Esophagus (tissue), 2 donors: ENCODE data around the gene ATP5MC3. TPM values are rescaled to one million over a fixed set of nuclear protein-coding genes. Genes with fewer than 3 reads are reported as not detected.
A peak's percentile ranks its signal among the peaks of the same experiment; 100 is the strongest.

Source experiments
- H3K27ac ChIP-seq, 2 donors: one replicate each; pipeline ENCODE4 v1.5.1; 2013; ENCODE audit warnings: low read depth in 2 of 2, mild to moderate bottlenecking in 2 of 2, inconsistent platforms in 1 of 2, low read length in 1 of 2, moderate library complexity in 1 of 2
- H3K27me3 ChIP-seq, 2 donors: one replicate each; pipeline ENCODE4 v1.6.1; 2013; ENCODE audit warnings: low read length in 2 of 2, control low read depth in 1 of 2, mild to moderate bottlenecking in 1 of 2; ENCODE audit not compliant: insufficient read depth in 2 of 2, control insufficient read depth in 1 of 2
- H3K36me3 ChIP-seq, 2 donors: one replicate each; pipeline ENCODE4 v1.6.1; 2013; ENCODE audit warnings: low read length in 1 of 2; ENCODE audit not compliant: control insufficient read depth in 2 of 2, insufficient read depth in 2 of 2
- H3K4me1 ChIP-seq, 2 donors: one replicate each; pipeline ENCODE4 v1.6.1; 2013; ENCODE audit warnings: low read length in 1 of 2; ENCODE audit not compliant: control insufficient read depth in 2 of 2, insufficient read depth in 2 of 2
- H3K4me3 ChIP-seq, 2 donors: one replicate each; pipeline ENCODE4 v1.5.1; 2013; ENCODE audit warnings: low read length in 2 of 2, mild to moderate bottlenecking in 2 of 2, low read depth in 1 of 2, moderate library complexity in 1 of 2
- H3K9me3 ChIP-seq, 2 donors: one replicate each; pipeline ENCODE4 v1.6.1; 2013; ENCODE audit warnings: mild to moderate bottlenecking in 2 of 2, low read depth in 1 of 2, low read length in 1 of 2, moderate library complexity in 1 of 2; ENCODE audit not compliant: control insufficient read depth in 2 of 2, insufficient read depth in 1 of 2
- WGBS, 2 donors: extraction: QIAGEN DNeasy Blood & Tissue Kit; methylation state at CpG; one replicate each; pipeline ENCODE4 v1.1.7; 2013; 5-methylcytosine and 5-hydroxymethylcytosine counted together
- polyA plus RNA-seq, 2 donors: library from polyadenylated mRNA; stranded (reverse); fragments of 200-250 nt; gene quantifications; one replicate each; pipeline ENCODE4 v1.2.3, GENCODE V29; 2013
- donor health status: healthy with polysubstance abuse.
- donor health status: Bipolar disorder and iron deficiency.

The ATP5MC3 gene
- polyA plus RNA-seq, 2 donors = 148 to 432 TPM

- H3K4me3 ChIP-seq = no peak overlapping the region
- 39 to 42% methylated on average over 12 of the region's 12 CpGs for WGBS, 2 donors
- H3K27ac ChIP-seq = no peak overlapping the region
- no peaks in the 10 kb centered on the region for H3K9me3 ChIP-seq
- H3K27me3 ChIP-seq = no peaks in the 10 kb centered on the region
- H3K36me3 ChIP-seq = no peaks in the 10 kb centered on the region
- no peaks in the 10 kb centered on the region for H3K4me1 ChIP-seq
Observed at GRCh38 chr2:175203621-175204496, 22.3 kb upstream of the ATP5MC3 start.

- Histone ChIP-seq H3K4me3 (no peak overlapping the region), H3K9me3 (no peaks in the 10 kb centered on the region), H3K27ac (no peak overlapping the region), H3K27me3 (no peaks in the 10 kb centered on the region), H3K4me1 (no peaks in the 10 kb centered on the region), H3K36me3 (no peaks in the 10 kb centered on the region)
Observed at GRCh38 chr2:175195012-175195411, 13.5 kb upstream of the ATP5MC3 start.

DNA sequence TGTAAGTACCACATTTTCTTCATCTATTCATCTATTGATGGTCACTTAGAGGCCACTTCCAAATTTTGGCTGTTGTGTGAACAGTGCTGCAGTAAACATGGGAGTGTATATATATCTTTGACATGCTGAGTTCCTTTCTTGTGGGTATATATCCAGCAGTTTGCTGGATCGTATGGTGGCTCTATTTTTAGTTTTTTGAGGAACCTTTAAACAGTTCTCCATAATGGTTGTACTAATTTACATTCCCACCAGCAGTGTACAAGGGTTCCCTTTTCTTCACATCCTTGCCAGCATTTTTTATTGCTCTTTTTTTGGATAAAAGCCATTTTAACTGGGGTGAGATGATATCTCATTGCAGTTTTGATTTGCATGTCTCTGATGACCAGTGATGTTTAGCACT lies 7.3 kb upstream of the ATP5MC3 start:
- 57 to 61% methylated on average over 1 of the region's 1 CpG for WGBS, 2 donors
- no peaks in the 10 kb centered on the region for H3K9me3 ChIP-seq
- no peaks in the 10 kb centered on the region for H3K4me1 ChIP-seq
- no peak overlapping the region for H3K27ac ChIP-seq
- no peaks in the 10 kb centered on the region for H3K36me3 ChIP-seq
- no peaks in the 10 kb centered on the region for H3K27me3 ChIP-seq
- no peak overlapping the region for H3K4me3 ChIP-seq

- Histone ChIP-seq H3K4me1 (no peaks in the 10 kb centered on the region), H3K9me3 (no peaks in the 10 kb centered on the region), H3K36me3 (no peaks in the 10 kb centered on the region), H3K27me3 (no peaks in the 10 kb centered on the region), H3K4me3 (no peak overlapping the region), H3K27ac (no peak overlapping the region)
- whole genome bisulfite sequencing, 2 donors = 88 to 100% methylated on average over 1 of the region's 1 CpG
Observed at GRCh38 chr2:175187378-175187777, 5.9 kb upstream of the ATP5MC3 start.

- Histone ChIP-seq H3K9me3 (no peaks in the 10 kb centered on the region), H3K27me3 (no peaks in the 10 kb centered on the region), H3K4me3 (no peak overlapping the region), H3K4me1 (no peaks in the 10 kb centered on the region), H3K27ac (no peak overlapping the region), H3K36me3 (peaks cover 3 to 5% of the 10 kb centered on the region in 2 donors)
- 87 to 95% methylated on average over 2 of the region's 2 CpGs for WGBS, 2 donors
Observed at GRCh38 chr2:175183674-175184073, 2.2 kb upstream of the ATP5MC3 start.

GRCh38 chr2:175181877-175182308 lies 383 bp upstream of the ATP5MC3 start:
- H3K4me3 ChIP-seq = peak overlapping the region; percentile 85 to 98
- 51 to 62% methylated on average over 5 of the region's 5 CpGs for WGBS, 2 donors
- H3K4me1 ChIP-seq = no peaks in the 10 kb centered on the region
- peak overlapping the region; percentile 80 to 96 for H3K27ac ChIP-seq
- H3K36me3 ChIP-seq = peaks cover 3 to 5% of the 10 kb centered on the region in 2 donors
- H3K27me3 ChIP-seq = no peaks in the 10 kb centered on the region
- no peaks in the 10 kb centered on the region for H3K9me3 ChIP-seq

DNA sequence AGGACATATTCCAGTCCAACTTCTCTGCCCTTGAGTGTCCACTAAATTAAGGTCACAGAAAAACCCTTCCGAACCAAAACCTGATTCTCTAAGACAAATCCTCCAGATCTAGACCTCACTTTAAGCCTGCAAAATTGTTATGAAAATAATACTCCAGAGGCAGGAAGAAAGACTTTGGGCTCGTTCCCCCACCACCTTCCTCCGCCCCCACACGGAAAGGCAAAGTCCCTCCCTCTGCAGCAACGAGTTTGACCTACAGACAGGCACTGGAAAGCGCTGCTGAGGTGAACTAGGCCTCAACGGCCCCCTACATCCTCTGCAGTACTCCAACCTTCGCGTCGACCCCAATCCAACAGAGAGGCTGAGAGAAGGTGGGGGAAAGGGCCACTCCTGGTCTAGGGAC lies 808 bp downstream of the ATP5MC3 start:
- H3K36me3 ChIP-seq = peaks cover 3 to 5% of the 10 kb centered on the region in 2 donors
- H3K4me3 ChIP-seq = peak overlapping the region; percentile 85 to 98
- peak overlapping the region; percentile 80 to 96 for H3K27ac ChIP-seq
- 4 to 10% methylated on average over 10 of the region's 10 CpGs for WGBS, 2 donors
- no peaks in the 10 kb centered on the region for H3K4me1 ChIP-seq
- H3K9me3 ChIP-seq = no peaks in the 10 kb centered on the region
- H3K27me3 ChIP-seq = no peaks in the 10 kb centered on the region

DNA sequence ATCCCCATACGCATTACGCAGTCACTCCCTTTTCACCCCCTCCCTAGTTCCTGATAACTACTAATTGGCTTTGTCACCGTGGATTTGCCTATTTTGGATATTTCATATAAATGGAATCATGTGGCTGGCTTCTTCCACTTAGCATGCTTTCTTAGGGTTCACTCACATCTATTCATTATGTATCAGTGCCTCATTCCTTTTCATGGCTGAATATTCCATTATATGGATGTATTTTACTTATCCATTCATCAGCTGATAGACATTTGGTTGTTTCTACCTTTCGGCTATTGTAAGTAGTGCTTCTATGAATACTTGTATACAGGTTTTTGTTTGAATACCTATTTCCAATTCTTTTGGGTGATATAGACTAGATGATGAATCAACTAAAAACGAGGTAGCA lies 4.9 kb downstream of the ATP5MC3 start:
- 63 to 73% methylated on average over 5 of the region's 5 CpGs for WGBS, 2 donors

DNA sequence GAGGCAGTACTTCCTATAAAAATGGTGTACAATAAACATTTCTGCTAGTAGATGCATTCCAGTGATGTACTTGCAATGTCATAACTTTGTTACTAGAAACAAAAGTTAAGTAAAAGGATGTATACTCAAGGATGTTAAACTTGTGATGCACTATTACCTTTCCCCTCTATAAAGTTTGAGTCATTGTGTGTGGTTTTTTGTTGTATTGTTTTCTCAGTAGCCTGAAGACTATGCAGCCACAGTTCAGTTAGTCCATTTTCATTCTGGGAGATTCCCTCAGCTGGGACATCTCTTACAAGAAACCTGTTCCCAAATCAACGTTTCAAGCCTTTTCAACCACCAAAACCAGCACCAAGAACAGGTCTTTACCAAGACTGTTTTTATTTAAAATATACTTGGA lies 5.6 kb downstream of the ATP5MC3 start:
- Histone ChIP-seq H3K27me3 (no peaks in the 10 kb centered on the region), H3K36me3 (peaks cover 3 to 5% of the 10 kb centered on the region in 2 donors), H3K4me3 (no peak overlapping the region), H3K4me1 (no peaks in the 10 kb centered on the region), H3K9me3 (no peaks in the 10 kb centered on the region), H3K27ac (no peak overlapping the region)
- WGBS, 2 donors = 65 to 71% methylated on average over 1 of the region's 1 CpG

More for the DNA sequence above, 4.9 kb downstream of the ATP5MC3 start:
- Histone ChIP-seq H3K36me3 (peaks cover 3 to 5% of the 10 kb centered on the region in 2 donors), H3K27ac (no peak overlapping the region), H3K4me1 (no peaks in the 10 kb centered on the region), H3K9me3 (no peaks in the 10 kb centered on the region), H3K4me3 (no peak overlapping the region), H3K27me3 (no peaks in the 10 kb centered on the region)

GRCh38 chr2:175175320-175175719 lies 6.2 kb downstream of the ATP5MC3 start:
- no peak overlapping the region for H3K4me3 ChIP-seq
- 80% methylated on average over 2 of the region's 2 CpGs for WGBS, 2 donors
- no peaks in the 10 kb centered on the region for H3K27me3 ChIP-seq
- peaks cover 3 to 5% of the 10 kb centered on the region in 2 donors for H3K36me3 ChIP-seq
- H3K27ac ChIP-seq = no peak overlapping the region
- H3K4me1 ChIP-seq = no peaks in the 10 kb centered on the region
- no peaks in the 10 kb centered on the region for H3K9me3 ChIP-seq
